GM19397 (cell line): ENCODE results near the gene GORAB.

Experiments
- ATAC-seq: cut with Tn5 transposase; IDR thresholded peaks from one replicate; pipeline ENCODE4 v1.9.1; 2021; ENCODE audit warnings: mild to moderate bottlenecking, moderate library complexity; ENCODE audit not compliant: unreplicated experiment

GORAB gene

DNA sequence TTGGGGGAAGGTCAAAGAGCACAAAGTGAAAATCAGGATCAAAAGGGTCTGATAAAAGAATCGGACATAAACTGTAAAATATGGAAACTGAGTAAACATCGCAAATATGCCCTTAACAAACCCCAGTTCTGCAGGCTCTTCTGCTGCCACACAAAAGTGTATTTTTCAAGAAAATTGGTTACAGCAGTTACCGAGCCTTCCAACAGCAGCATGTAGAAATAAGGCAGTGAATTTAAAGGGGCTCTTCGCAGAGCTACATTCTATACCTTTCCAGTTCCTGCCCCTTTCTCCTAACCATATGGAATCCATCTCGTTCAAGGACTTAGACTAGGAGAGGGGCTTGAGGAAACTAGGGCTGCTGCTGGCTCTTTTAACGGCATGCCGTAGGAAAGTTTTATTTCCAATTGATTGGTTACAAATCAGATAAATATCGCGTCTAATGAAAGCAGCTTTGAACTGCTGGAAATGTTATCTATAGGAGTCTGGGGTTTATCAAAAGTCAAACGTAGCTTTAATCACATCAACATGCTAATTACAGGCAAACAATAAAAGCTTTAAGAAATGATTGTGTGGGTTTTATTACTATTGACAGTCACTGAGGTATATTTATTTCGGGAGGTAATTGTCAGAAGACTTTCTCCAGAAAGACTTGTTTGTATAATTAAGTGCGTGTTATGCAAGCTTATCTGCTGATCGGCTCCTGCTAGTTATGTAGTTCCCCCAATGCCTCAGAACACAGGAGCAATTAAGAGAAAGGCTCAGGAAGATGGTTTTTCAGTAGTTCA lies 59.1 kb downstream of the GORAB start:
- ATAC-seq, result no peak

DNA sequence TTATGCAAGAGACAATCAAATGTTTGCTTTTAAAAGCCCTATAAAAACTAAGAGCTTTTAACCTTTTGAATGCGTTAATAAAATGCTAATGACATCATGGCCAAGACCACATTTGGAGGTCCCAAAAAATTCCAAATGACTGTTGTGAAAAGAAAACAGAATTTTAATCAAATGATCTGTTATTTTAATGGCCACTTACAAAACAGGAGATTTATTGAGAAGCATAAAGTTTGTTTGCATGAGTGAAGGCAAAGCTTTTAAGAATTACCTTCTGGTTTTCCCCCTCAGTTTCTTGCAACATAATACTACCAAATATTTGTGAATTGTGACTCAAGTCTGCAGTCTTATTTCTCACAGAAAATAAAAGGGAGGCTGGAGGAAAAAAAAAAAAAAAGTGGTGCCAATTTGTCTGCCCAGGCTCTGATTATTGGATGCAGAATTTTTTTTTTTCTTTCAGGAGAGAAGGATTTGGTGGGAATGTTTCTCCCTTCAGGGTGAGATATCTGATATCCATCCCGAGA lies 60.7 kb downstream of the GORAB start:
- no peak for ATAC-seq

DNA sequence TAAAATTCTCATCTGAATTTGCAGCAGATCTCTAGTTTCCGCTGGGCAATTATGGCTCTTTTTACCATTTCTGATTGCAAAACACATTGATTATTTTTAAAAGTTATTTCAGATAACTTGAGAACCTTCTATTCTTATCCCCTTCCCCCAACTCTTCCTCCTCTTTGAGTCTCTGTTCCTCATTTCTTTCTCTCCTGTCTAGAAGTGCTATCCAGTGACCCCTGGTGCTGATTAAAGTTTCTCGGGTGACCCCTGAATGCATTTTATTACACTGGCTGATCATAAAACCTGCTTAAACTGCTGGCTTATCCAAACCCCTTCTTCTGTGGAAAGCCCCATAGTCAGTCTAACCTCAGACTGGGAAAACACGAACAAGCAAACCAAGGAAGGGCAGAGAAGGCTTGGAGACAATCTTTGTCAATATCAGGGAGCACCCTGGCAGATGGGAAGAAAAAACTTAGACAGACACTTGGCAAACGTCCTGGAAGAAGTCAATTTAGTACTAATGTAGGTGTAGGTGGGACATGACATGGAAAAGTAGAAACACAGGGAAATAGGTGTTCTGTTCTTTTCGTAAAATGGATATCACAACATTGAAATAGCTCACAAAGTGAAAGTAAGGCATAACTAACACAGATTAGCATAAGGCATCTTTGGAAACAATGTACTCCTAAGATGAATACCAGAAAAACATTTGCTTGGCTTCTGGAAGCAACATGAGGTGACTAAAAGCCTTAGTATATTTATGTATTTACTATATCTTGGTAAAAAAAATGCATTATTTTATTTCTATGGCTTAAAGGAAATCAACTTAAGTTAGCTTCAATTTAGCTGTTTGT lies 61.4 kb downstream of the GORAB start:
- no peak for ATAC-seq

DNA sequence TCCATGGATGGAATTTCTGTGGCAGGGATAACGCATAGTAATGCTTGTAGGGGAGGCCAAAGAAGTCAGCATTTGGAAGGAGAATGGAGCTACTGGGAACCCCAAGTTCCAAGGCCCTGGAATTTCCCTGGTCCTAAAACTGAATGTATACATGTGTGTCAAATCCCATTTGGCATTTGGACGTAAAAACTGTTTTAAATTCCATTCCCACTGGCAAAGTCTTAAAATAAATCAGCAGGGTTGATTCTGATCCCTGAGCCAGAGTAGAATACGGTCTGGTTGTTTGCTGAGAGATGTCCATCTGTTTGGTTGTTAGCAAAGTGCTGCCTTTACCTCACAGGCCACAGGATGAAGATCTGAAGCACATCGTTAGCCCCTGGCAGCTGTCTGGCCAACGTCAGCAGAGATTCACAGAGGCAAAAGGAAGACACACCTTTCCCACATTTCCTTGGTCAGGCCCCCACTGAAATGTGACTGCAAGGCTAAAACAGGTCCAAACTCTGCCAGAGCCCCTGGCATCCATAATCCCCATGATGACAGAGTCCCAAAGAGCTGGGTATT lies 62.2 kb downstream of the GORAB start:
- no peak for ATAC-seq

DNA sequence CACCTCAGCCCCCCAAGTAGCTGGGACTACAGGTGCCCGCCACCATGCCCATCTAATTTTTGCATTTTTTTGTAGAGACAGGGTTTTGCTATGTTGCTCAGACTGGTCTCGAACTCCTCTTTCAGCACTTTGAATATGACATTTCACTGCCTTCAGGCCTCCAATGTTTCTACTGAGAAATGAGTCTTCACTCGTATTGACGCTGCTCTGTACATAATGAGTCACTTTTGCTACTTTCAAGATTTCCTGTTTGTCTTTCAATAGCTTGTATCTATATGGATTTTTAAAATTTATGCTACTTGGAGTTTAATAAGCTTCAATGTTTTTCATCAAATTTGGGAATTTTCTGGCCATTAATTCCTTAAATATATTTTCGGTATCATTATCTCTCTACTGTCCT lies 64.7 kb downstream of the GORAB start:
- ATAC-seq, result no peak

DNA sequence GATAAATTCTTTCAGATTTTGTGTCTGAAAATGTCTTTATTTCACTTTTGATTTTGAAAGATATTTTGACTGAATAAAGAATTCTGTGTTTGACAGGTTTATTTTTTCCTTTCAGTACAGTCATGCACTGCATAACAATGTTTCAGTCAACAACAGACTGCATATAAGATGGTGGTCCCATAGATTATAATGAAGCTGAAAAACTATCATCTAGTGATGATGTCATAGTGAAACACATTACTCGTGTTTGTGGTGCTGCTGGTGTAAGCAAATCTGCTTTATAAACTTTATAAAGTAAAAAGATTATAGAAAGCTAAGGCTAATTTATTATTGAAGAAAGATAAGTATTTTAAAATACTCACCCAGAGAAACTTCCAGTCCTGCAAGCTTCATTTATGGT lies 66.7 kb downstream of the GORAB start:
- no peak for ATAC-seq

DNA sequence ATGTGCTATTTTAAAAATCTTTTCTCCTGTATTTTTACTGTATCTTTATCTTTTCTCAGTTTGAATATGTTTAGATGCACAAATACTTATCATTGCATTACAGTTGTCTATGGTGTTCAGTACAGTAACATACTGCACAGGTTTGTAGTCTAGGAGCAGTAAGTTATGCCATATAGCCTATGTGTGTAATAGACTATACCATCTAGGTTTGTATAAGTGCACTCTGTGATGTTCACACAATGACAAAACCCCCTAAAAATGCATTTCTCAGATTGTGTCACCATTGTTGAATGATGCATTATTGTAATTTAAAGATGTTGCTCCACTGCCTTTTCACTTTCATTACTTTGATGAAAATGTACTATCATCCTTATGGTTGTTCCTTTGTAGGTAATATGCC lies 67.1 kb downstream of the GORAB start:
- no peak for ATAC-seq

DNA sequence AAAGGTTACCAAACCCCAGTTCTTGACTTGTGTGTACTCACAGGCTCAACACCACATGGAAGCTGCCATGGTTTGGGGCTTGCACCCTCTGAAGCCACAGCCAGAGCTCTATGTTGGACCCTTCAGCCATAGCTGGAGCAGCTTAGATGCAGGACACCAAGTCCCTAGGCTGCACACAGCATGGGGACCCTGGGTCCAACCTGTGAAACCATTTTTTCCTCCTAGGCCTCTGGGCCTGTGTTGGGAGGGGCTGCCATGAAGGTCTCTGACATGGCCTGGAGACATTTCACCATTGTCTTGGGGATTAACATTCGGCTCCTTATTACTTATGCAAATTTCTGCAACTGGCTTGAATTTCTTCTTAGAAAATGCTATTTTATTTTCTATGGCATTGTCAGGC lies 69.9 kb downstream of the GORAB start:
- no peak for ATAC-seq
